ENCODE results near the gene MFSD8. TPM values are rescaled to one million over a fixed set of nuclear protein-coding genes. Genes with fewer than 3 reads are reported as not detected.
"Not testable (repeated sequence)": the region's sequence is repeated elsewhere in the genome, so short reads cannot be mapped to it uniquely, and the experiment has no call there.

Gene MFSD8
- total RNA-seq, 2 experiments from 2014 or later, result 17.4 to 20.5 TPM

GRCh38 chr4:127963633-127964398 lies 1.2 kb downstream of the MFSD8 start:
- POLR2A ChIA-PET, result interaction anchor here (0.6 to 4.2 kb wide), 4 partner anchors 78 to 111 kb away, joined by 3 to 40 read pairs (median 4); partner anchors contain the start of gene LARP1B
- CTCF ChIA-PET, result interaction anchor here (0.6 kb wide), 1 partner anchor 17 kb away, joined by 3 read pairs; no protein-coding TSS in a partner anchor

GRCh38 chr4:127959794-127960193 lies 5.2 kb downstream of the MFSD8 start:
- CTCF ChIA-PET, result no interaction called here
- POLR2A ChIA-PET, result no interaction called here

GRCh38 chr4:127957105-127957504 lies 7.9 kb downstream of the MFSD8 start:
- ChIA-PET POLR2A (no interaction called here), CTCF (no interaction called here)

GRCh38 chr4:127936974-127937373 lies 28.0 kb downstream of the MFSD8 start:
- POLR2A ChIA-PET, result no interaction called here
- CTCF ChIA-PET, result interaction anchor here (0.6 kb wide), 1 partner anchor 244 kb away, joined by 4 read pairs; no protein-coding TSS in a partner anchor

- CTCF ChIA-PET, result not testable (repeated sequence)
Observed at GRCh38 chr4:127931836-127932235, 33.1 kb downstream of the MFSD8 start.

GRCh38 chr4:127930175-127930574 lies 34.8 kb downstream of the MFSD8 start:
- POLR2A ChIA-PET, result no interaction called here
- CTCF ChIA-PET, result no interaction called here

More at GRCh38 chr4:127931836-127932235, 33.1 kb downstream of the MFSD8 start:
- POLR2A ChIA-PET, result not testable (repeated sequence)

GRCh38 chr4:127925720-127926119 lies 39.3 kb downstream of the MFSD8 start:
- POLR2A ChIA-PET, CTCF ChIA-PET: not testable (repeated sequence)

GRCh38 chr4:127922226-127922625 lies 42.7 kb downstream of the MFSD8 start:
- ChIA-PET POLR2A (no interaction called here), CTCF (interaction anchor here (0.7 kb wide), 1 partner anchor 503 kb away, joined by 3 read pairs; no protein-coding TSS in a partner anchor)

- CTCF ChIA-PET, result no interaction called here
- POLR2A ChIA-PET, result no interaction called here
Observed at GRCh38 chr4:127920521-127920920, 44.5 kb downstream of the MFSD8 start.

GRCh38 chr4:127917151-127917550 lies 47.8 kb downstream of the MFSD8 start:
- CTCF ChIA-PET, result no interaction called here
- POLR2A ChIA-PET, result no interaction called here

- POLR2A ChIA-PET, result no interaction called here
- CTCF ChIA-PET, result no interaction called here
Observed at GRCh38 chr4:127916512-127916911, 48.5 kb downstream of the MFSD8 start.

- ChIA-PET CTCF (no interaction called here), POLR2A (no interaction called here)
Observed at GRCh38 chr4:127905029-127905428, 59.9 kb downstream of the MFSD8 start.

- POLR2A ChIA-PET, CTCF ChIA-PET: not testable (repeated sequence)
Observed at GRCh38 chr4:127899682-127900081, 65.3 kb downstream of the MFSD8 start.

GRCh38 chr4:127896528-127896927 lies 68.4 kb downstream of the MFSD8 start:
- POLR2A ChIA-PET, result no interaction called here

GRCh38 chr4:127896069-127896468 lies 68.9 kb downstream of the MFSD8 start:
- POLR2A ChIA-PET, result no interaction called here
- CTCF ChIA-PET, result no interaction called here

More at GRCh38 chr4:127896528-127896927, 68.4 kb downstream of the MFSD8 start:
- CTCF ChIA-PET, result no interaction called here

GRCh38 chr4:127889903-127890302 lies 75.1 kb downstream of the MFSD8 start:
- ChIA-PET POLR2A (no interaction called here), CTCF (no interaction called here)

GRCh38 chr4:127888559-127888958 lies 76.4 kb downstream of the MFSD8 start:
- POLR2A ChIA-PET, result no interaction called here
- CTCF ChIA-PET, result no interaction called here

GRCh38 chr4:127881563-127881864 lies 83.5 kb downstream of the MFSD8 start:
- ChIA-PET POLR2A (interaction anchor here (0.6 to 1.7 kb wide), 2 partner anchors 14 to 84 kb away, joined by 6 to 12 read pairs; partner anchors contain the start of genes ABHD18 and MFSD8), CTCF (interaction anchor here (1.9 kb wide), 1 partner anchor 84 kb away, joined by 4 read pairs; the partner anchor contains the start of genes ABHD18 and MFSD8)

- CTCF ChIA-PET, result interaction anchor here (0.8 to 1.9 kb wide), 2 partner anchors 84 to 99 kb away, joined by 3 to 4 read pairs; partner anchors contain the start of genes ABHD18, HSPA4L and MFSD8
- POLR2A ChIA-PET, result interaction anchor here (0.6 to 1.7 kb wide), 3 partner anchors 85 to 645 kb away, joined by 3 to 12 read pairs (median 4); partner anchors contain the start of genes ABHD18, LARP1B and MFSD8
Observed at GRCh38 chr4:127880763-127881562, 84.0 kb downstream of the MFSD8 start, which contains the start of gene PLK4. Gene PLK4 (plus strand): TSS chr4:127880893. CDS start chr4:127881135, 242 bp downstream.

GRCh38 chr4:127875791-127876190 lies 89.2 kb downstream of the MFSD8 start:
- ChIA-PET POLR2A (no interaction called here), CTCF (no interaction called here)

- ChIA-PET CTCF (no interaction called here), POLR2A (no interaction called here)
Observed at GRCh38 chr4:127870688-127871087, 94.3 kb downstream of the MFSD8 start.

All from activated CD8-positive, alpha-beta memory T cell treated with anti-CD3 and anti-CD28 coated beads for 36 hours (primary cell).